Liver (tissue), 3 donors: ENCODE measurements around the gene SLC6A3.

ENCODE experiments used
- EGR1 ChIP-seq, 2 donors: IDR thresholded peaks; 2 replicates each; pipeline ENCODE4 v1.6.1; 2016 to 2018; ENCODE audit warnings: antibody characterized with exemption in 2 of 2, low read depth in 2 of 2
- FOXA1 ChIP-seq: IDR thresholded peaks from 2 replicates; pipeline ENCODE4 v1.6.1; 2016; ENCODE audit warnings: antibody characterized with exemption
- GABPA ChIP-seq, 2 donors: IDR thresholded peaks in 1 of 2; conservative IDR thresholded peaks in 1 of 2; 2 replicates each; pipeline ENCODE4 v1.6.1; 2016; ENCODE audit warnings: antibody characterized with exemption in 2 of 2, mild to moderate bottlenecking in 1 of 2, moderate library complexity in 1 of 2
- JUND ChIP-seq, 2 donors: IDR thresholded peaks; 2 replicates each; pipeline ENCODE4 v1.6.1; 2016; ENCODE audit warnings: antibody characterized with exemption in 2 of 2
- RAD21 ChIP-seq, 2 donors: IDR thresholded peaks; 2 replicates each; pipeline ENCODE4 v1.6.1; 2016; ENCODE audit warnings: antibody characterized with exemption in 2 of 2, mild to moderate bottlenecking in 2 of 2
- REST ChIP-seq: IDR thresholded peaks from 2 replicates; pipeline ENCODE4 v1.6.1; 2016; ENCODE audit warnings: antibody characterized with exemption, mild to moderate bottlenecking
- SP1 ChIP-seq: IDR thresholded peaks from 2 replicates; pipeline ENCODE4 v1.6.1; 2018; ENCODE audit warnings: antibody characterized with exemption, mild to moderate bottlenecking
- TAF1 ChIP-seq: conservative IDR thresholded peaks from 2 replicates; pipeline ENCODE4 v1.6.1; 2016; ENCODE audit warnings: antibody characterized with exemption, mild to moderate bottlenecking
- YY1 ChIP-seq: IDR thresholded peaks from 2 replicates; pipeline ENCODE4 v1.6.1; 2016; ENCODE audit warnings: antibody characterized with exemption, mild to moderate bottlenecking
- ZBTB33 ChIP-seq: IDR thresholded peaks from 2 replicates; pipeline ENCODE4 v1.6.1; 2016; ENCODE audit warnings: antibody characterized with exemption
- TF ChIP-seq, protein P1 (sequence below): fragments of 150-350 bp; IDR thresholded peaks from 2 replicates; pipeline ENCODE4 v1.5.1; 2017; ENCODE audit warnings: improper control_type of control experiment, low read depth, low read length; ENCODE audit not compliant: missing input control
- donor health status: healthy.
- donor health status: healthy.

DNA sequence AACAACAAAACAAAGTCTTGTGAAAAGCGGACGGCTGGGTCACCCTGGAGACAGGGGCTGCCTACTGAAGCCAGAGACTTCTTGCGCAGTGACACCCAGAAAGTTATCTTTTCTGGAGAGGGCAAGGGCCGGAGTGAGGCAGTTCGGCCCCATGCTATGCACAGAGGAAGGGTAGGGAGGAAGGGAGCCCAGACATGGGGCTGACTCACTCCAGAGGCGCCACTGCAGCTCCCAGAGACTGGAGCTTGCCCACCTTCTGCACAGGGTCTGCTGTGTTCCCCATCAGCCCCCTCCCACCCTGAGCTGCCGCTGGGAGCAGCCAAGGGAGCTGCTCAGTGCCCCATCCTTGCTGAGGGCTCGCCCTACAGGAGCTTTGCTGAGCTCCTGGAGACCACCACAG, 13.3 kb downstream of the SLC6A3 start:
- TF ChIP-seq RAD21 (IDR thresholded peaks at IDR 0.05): no peak
- TF ChIP-seq, protein P1, sequence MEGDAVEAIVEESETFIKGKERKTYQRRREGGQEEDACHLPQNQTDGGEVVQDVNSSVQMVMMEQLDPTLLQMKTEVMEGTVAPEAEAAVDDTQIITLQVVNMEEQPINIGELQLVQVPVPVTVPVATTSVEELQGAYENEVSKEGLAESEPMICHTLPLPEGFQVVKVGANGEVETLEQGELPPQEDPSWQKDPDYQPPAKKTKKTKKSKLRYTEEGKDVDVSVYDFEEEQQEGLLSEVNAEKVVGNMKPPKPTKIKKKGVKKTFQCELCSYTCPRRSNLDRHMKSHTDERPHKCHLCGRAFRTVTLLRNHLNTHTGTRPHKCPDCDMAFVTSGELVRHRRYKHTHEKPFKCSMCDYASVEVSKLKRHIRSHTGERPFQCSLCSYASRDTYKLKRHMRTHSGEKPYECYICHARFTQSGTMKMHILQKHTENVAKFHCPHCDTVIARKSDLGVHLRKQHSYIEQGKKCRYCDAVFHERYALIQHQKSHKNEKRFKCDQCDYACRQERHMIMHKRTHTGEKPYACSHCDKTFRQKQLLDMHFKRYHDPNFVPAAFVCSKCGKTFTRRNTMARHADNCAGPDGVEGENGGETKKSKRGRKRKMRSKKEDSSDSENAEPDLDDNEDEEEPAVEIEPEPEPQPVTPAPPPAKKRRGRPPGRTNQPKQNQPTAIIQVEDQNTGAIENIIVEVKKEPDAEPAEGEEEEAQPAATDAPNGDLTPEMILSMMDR: no peak
- no peak for TF ChIP-seq TAF1
- TF ChIP-seq FOXA1: no peak
- no peak for TF ChIP-seq ZBTB33
- TF ChIP-seq REST: no peak
- no peak for TF ChIP-seq JUND (IDR thresholded peaks at IDR 0.05)
- TF ChIP-seq YY1: no peak
- TF ChIP-seq GABPA (IDR thresholded peaks at IDR 0.05 in 1 of 2, conservative IDR thresholded peaks at IDR 0.05 in 1 of 2): no peak
- no peak for TF ChIP-seq SP1
- TF ChIP-seq EGR1 (IDR thresholded peaks at IDR 0.05; ENCODE audit: low read depth in 2 of 2): no peak
